Breast epithelium (tissue), 4 donors: Measurements from ENCODE around the gene STK36. TPM values are rescaled to one million over a fixed set of nuclear protein-coding genes. Genes with fewer than 3 reads are reported as not detected.

Experiments
- DNase-seq, 2 donors: peaks; one replicate each; pipeline ENCODE4 v3.0.0-alpha.2; 2019; ENCODE audit warnings: low spot score in 2 of 2
- H3K27ac ChIP-seq, 2 donors: fragments of 200-600 bp; sonication (generic) in 1 of 2; one replicate each; pipeline ENCODE4 v1.5.1; 2016 to 2019; ENCODE audit warnings: mild to moderate bottlenecking in 1 of 2
- H3K27me3 ChIP-seq, 2 donors: fragments of 200-600 bp; sonication (generic) in 1 of 2; one replicate each; pipeline versions ENCODE4 v1.5.1 to v1.6.0; 2017 to 2019; ENCODE audit warnings: control low read depth in 1 of 2, mild to moderate bottlenecking in 1 of 2
- H3K36me3 ChIP-seq: fragments of 200-600 bp; one replicate; pipeline ENCODE4 v1.5.1; 2019
- H3K4me1 ChIP-seq, 2 donors: fragments of 200-600 bp; sonication (generic); one replicate each; pipeline ENCODE4 v1.5.1; 2016 to 2019; ENCODE audit warnings: control low read depth in 1 of 2
- H3K4me3 ChIP-seq, 3 donors: fragments of 200-600 bp; sonication (generic); 1 replicate in 2 of 3; 2 replicates in 1 of 3; pipeline ENCODE4 v1.5.1; 2016 to 2019; ENCODE audit warnings: mild to moderate bottlenecking in 3 of 3, moderate library complexity in 2 of 3
- H3K9me3 ChIP-seq, 2 donors: fragments of 200-600 bp; sonication (generic) in 1 of 2; one replicate each; pipeline ENCODE4 v1.5.1; 2016 to 2019; ENCODE audit warnings: control low read depth in 1 of 2
- POLR2A ChIP-seq: fragments of 450-650 bp; IDR thresholded peaks from one replicate; pipeline ENCODE4 v1.6.1; 2016; ENCODE audit warnings: antibody characterized with exemption, mild to moderate bottlenecking, moderate library complexity
- POLR2AphosphoS5 ChIP-seq, 3 donors: sonication (generic); formaldehyde crosslinking; IDR thresholded peaks; one replicate each; pipeline ENCODE4 v1.6.1; 2017; ENCODE audit warnings: antibody characterized with exemption in 3 of 3
- intact Hi-C: fragments of 100-400 bp; cut with DNase I; formaldehyde crosslinking; loops from one replicate; pipeline ENCODE4 v1.15.1; 2023; ENCODE audit warnings: low total_unique reads
- total RNA-seq, 3 donors: library from RNA; depleted of rRNA; stranded (reverse); fragments of >200 nt; gene quantifications; one replicate each; pipeline ENCODE4 v1.1.0, GENCODE V29; 2016
- TF ChIP-seq, protein P1 (sequence below), 3 donors: fragments of 450-650 bp; IDR thresholded peaks; one replicate each; pipeline ENCODE4 v1.5.1; 2016 to 2017; ENCODE audit warnings: antibody characterized with exemption in 3 of 3, mild to moderate bottlenecking in 3 of 3, moderate library complexity in 3 of 3

STK36 gene
- total RNA-seq, 3 donors from 2014 or later, result 22.2 to 78.0 (median 35.7) TPM

DNA sequence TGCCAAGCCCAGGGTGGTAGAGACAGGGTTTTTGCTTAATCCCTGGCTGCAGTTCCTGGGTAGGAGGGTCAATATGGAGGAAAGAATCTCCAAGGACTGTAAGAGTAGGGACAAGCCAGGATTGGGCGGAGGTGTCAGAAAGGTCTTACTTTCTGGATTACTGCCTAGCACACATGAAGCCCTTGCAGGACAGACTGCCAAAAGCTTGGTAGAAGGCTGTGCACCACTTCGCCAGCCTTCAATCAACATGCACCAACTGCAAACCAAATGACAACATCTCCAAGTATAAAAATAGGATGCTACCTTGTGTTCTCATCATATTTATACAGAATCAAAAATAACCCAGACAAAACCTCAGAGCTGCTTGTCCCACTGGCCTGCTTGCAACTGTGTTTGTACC, 16.1 kb upstream of the STK36 start:
- DNase-seq, result no peak
- H3K4me3 ChIP-seq, result no peak overlapping the region
- no peak overlapping the region for H3K27ac ChIP-seq
- intact Hi-C loops, result no loop called here
- H3K27me3 ChIP-seq, result no peaks in the 10 kb centered on the region
- peaks cover 0 to 7% of the 10 kb centered on the region in 2 donors for H3K4me1 ChIP-seq
- TF ChIP-seq, protein P1, sequence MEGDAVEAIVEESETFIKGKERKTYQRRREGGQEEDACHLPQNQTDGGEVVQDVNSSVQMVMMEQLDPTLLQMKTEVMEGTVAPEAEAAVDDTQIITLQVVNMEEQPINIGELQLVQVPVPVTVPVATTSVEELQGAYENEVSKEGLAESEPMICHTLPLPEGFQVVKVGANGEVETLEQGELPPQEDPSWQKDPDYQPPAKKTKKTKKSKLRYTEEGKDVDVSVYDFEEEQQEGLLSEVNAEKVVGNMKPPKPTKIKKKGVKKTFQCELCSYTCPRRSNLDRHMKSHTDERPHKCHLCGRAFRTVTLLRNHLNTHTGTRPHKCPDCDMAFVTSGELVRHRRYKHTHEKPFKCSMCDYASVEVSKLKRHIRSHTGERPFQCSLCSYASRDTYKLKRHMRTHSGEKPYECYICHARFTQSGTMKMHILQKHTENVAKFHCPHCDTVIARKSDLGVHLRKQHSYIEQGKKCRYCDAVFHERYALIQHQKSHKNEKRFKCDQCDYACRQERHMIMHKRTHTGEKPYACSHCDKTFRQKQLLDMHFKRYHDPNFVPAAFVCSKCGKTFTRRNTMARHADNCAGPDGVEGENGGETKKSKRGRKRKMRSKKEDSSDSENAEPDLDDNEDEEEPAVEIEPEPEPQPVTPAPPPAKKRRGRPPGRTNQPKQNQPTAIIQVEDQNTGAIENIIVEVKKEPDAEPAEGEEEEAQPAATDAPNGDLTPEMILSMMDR (IDR thresholded peaks at IDR 0.05), result no peak
- no peak for TF ChIP-seq POLR2AphosphoS5 (IDR thresholded peaks at IDR 0.05)
- peaks cover 19% of the 10 kb centered on the region for H3K36me3 ChIP-seq
- H3K9me3 ChIP-seq, result no peaks in the 10 kb centered on the region

DNA sequence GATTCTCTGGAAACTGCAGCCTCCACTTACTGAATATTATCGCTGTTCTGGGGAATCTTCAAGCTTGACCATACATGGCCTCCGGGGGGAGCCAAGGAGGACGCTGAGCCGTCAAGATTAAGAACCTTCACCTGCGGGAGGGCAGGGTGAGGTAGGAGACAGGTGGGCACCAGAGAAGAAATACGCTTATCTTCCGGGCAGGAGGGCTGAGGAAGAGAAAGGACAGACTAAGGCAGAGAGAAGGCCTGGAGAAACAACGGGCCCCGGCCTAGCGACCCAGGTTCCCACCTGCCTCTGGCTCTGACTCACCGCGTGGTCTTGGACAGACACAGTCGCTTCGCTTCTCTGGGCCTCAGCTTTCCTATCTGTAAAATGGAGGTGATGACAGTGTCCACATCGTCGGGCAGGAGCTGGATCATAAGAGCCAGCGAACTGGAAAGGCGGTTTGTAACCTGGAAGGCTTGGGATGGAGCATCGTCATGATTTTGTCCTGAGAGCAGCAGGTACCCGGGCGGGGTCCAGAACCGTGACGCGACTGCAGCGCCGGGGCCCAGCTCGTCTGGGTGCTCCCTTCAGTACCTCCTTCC, 13.1 kb upstream of the STK36 start:
- Histone ChIP-seq H3K36me3 (peaks cover 6% of the 10 kb centered on the region), H3K27me3 (no peaks in the 10 kb centered on the region), H3K9me3 (no peaks in the 10 kb centered on the region), H3K4me1 (peaks cover 0 to 7% of the 10 kb centered on the region in 2 donors), H3K4me3 (peak overlapping the region; percentile 75 to 86 (median 83)), H3K27ac (peak overlapping the region; percentile 73 to 80)
- no peak for DNase-seq
- TF ChIP-seq, protein P1 (IDR thresholded peaks at IDR 0.05), result peak in 2 of 3 donors; percentile 18 to 27
- TF ChIP-seq POLR2A, result no peak
- intact Hi-C loops, result no loop called here

DNA sequence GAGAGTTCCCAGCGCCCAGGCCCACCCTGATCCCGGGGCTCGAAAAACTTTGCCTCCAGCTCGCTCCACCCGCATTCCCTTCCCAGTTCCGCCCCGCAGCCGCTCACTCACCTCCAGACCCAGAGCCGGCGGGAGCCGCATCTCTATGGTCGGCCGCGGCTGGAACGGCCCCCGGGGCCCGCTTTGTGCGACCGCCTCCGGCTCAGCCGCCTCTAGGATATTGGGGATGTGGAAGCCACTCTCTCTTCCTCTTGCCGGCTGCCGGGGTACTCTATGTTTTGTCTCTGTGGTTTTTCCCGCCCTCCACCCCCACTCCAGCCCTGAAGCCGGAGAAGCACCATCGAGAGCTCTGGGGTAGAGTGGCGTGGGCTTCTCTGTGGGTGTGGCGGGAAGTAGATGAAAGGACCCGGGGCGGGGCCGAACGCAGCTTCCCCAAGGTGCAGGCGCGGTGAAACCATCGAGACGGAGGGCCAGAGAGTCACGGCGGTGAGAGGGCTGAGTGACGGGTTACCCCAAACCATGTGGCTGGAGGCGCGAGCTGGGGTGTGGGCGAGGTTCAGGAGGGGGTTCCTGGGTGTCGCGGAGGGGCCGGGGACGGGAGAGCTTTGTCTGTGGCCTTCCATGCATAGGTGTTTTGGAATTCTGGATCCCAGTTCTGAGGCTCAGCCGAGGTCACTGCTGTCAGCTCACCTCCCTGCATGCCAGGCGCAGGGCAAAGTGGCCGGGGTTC, 12.5 kb upstream of the STK36 start, which contains the start of the genes BCS1L and ZNF142:
TSS of gene BCS1L (plus strand) at position 426 of the 730 bp plus-strand sequence. CDS start 1,305 bp downstream, outside the sequence.
TSS of gene ZNF142 (minus strand) at position 366 of the 730 bp plus-strand sequence. CDS start 3,194 bp downstream, outside the sequence.
- peaks cover 7% of the 10 kb centered on the region for H3K36me3 ChIP-seq

DNA sequence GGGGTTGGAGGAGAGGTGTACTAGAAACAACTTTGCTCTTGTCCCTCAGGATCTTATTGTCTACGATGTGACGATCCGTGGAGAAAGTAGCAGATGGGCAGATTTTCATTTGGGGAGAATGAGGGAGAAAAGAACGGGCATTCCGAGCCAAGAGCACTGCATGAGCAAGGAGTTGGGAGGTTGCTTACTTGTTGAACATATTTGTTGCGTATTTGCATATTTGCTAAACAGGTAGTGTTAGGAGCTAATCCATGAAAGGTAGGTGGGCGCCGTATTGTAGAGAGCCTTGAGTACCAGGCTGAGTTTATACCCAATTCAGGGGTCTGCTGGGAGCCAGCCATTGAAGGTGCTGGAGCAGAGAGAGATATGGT, 11.9 kb upstream of the STK36 start:
- Histone ChIP-seq H3K27ac (peak overlapping the region; percentile 73 to 80), H3K4me3 (peak overlapping the region; percentile 75 to 86 (median 83)), H3K27me3 (no peaks in the 10 kb centered on the region), H3K4me1 (peaks cover 0 to 7% of the 10 kb centered on the region in 2 donors), H3K36me3 (peaks cover 13% of the 10 kb centered on the region), H3K9me3 (no peaks in the 10 kb centered on the region)
- TF ChIP-seq POLR2A (no peak), POLR2AphosphoS5 (IDR thresholded peaks at IDR 0.05) (no peak)
- TF ChIP-seq, protein P1 (IDR thresholded peaks at IDR 0.05), result no peak
- DNase-seq, result no peak
- intact Hi-C loops, result no loop called here

More for the DNA sequence above, 12.5 kb upstream of the STK36 start, which contains the start of the genes BCS1L and ZNF142:
- TF ChIP-seq, protein P1 (IDR thresholded peaks at IDR 0.05), result no peak
- TF ChIP-seq POLR2AphosphoS5 (IDR thresholded peaks at IDR 0.05) (no peak), POLR2A (no peak)
- DNase-seq, result peak; percentile 83 to 90
- Histone ChIP-seq H3K27ac (peak within 1 kb of the TSS; percentile 73 to 80), H3K27me3 (no peaks in the 10 kb centered on the region), H3K4me3 (peak within 1 kb of the TSS; percentile 75 to 86 (median 83)), H3K9me3 (no peaks in the 10 kb centered on the region), H3K4me1 (peaks cover 0 to 7% of the 10 kb centered on the region in 2 donors)
- intact Hi-C loops, result no loop called here

DNA sequence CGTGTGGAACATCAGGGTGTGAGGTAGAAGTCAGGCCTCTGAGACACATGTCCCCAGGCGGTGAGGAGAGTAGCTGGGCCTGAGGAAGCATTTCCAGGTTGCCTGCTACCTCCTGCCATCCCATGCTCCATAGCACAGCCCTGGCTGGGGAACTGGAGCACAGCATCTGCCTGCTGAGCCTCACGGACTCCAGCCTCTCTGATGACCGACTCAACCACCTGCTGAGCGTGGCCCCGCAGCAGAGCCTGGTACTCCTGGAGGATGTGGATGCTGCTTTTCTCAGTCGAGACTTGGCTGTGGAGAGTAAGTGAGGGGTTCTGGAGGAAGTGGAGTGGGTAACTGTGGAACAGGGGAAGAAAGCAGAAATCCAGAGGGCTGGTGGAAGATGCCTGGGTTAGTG, 9.5 kb upstream of the STK36 start:
- Histone ChIP-seq H3K27me3 (no peaks in the 10 kb centered on the region), H3K27ac (no peak overlapping the region), H3K4me3 (no peak overlapping the region), H3K36me3 (peaks cover 10% of the 10 kb centered on the region), H3K4me1 (peaks cover 0 to 7% of the 10 kb centered on the region in 2 donors), H3K9me3 (no peaks in the 10 kb centered on the region)
- TF ChIP-seq, protein P1 (IDR thresholded peaks at IDR 0.05), result no peak
- TF ChIP-seq POLR2AphosphoS5 (IDR thresholded peaks at IDR 0.05) (no peak), POLR2A (no peak)
- intact Hi-C loops, result no loop called here
- DNase-seq, result no peak
